Naive thymus-derived CD8-positive, alpha-beta T cell (primary cell): Measurements from ENCODE around the gene EHD4. TPM values are rescaled to one million over a fixed set of nuclear protein-coding genes. Genes with fewer than 3 reads are reported as not detected.
A peak's percentile ranks its signal among the peaks of the same experiment; 100 is the strongest.

Source experiments
- ATAC-seq, 2 donors: fragments of 150-1000 bp; cut with Tn5 transposase in 1 of 2; sonication (Bioruptor Pico), chemical (Tn5 transposase) in 1 of 2; 1 replicate in 1 of 2; 2 replicates in 1 of 2; pipeline ENCODE4 v1.10.0; 2021; ENCODE audit warnings: mild to moderate bottlenecking in 2 of 2, moderate library complexity in 2 of 2
- POLR2A ChIA-PET: fragments of 350-600 bp; sonication (Branson Sonifier 250); formaldehyde crosslinking; loops from one replicate; lab custom pipeline; 2021; ENCODE audit warnings: antibody characterized with exemption; lab: Charles Lee
- DNase-seq, 10 donors: peaks; one replicate each; pipeline versions ENCODE4 v3.0.0 to v3.0.0-alpha.2; 2020 to 2022
- H3K27ac Mint-ChIP-seq, 10 donors: one replicate each; pipeline ENCODE4 v1.8.0; 2020 to 2022; ENCODE audit warnings: mild to moderate bottlenecking in 10 of 10, mixed read lengths in 10 of 10, moderate library complexity in 4 of 10, inconsistent platforms in 1 of 10
- H3K27me3 Mint-ChIP-seq, 5 donors: one replicate each; pipeline ENCODE4 v1.8.0; 2021 to 2022; ENCODE audit warnings: mixed read lengths in 5 of 5
- H3K36me3 Mint-ChIP-seq, 3 donors: one replicate each; pipeline ENCODE4 v1.8.0; 2020 to 2022; ENCODE audit warnings: mixed read lengths in 3 of 3, mild to moderate bottlenecking in 2 of 3, inconsistent platforms in 1 of 3
- H3K4me1 Mint-ChIP-seq, 4 donors: one replicate each; pipeline ENCODE4 v1.8.0; 2021 to 2022; ENCODE audit warnings: mixed read lengths in 4 of 4
- H3K4me3 Mint-ChIP-seq, 10 donors: one replicate each; pipeline ENCODE4 v1.8.0; 2020 to 2022; ENCODE audit warnings: mild to moderate bottlenecking in 10 of 10, mixed read lengths in 10 of 10, moderate library complexity in 6 of 10, inconsistent platforms in 1 of 10
- H3K9me3 Mint-ChIP-seq, 9 donors: one replicate each; pipeline ENCODE4 v1.8.0; 2020 to 2022; ENCODE audit warnings: mixed read lengths in 9 of 9, mild to moderate bottlenecking in 3 of 9, inconsistent platforms in 1 of 9, moderate library complexity in 1 of 9
- polyA plus RNA-seq, 3 donors: library from polyadenylated mRNA; unstranded; fragments of 300-500 nt; fragmentation: Illumina TruSeq; gene quantifications; one replicate each; pipeline ENCODE4 v1.2.3, GENCODE V29; 2021
- total RNA-seq, 8 experiments: library from RNA in 2 of 8; stranded (reverse) in 2 of 8; gene quantifications; one replicate each; pipeline ENCODE4 v1.2.3 and lab custom pipeline; 2021 to 2026

EHD4 gene
- total and polyA plus RNA-seq, 5 experiments from 2014 or later, result 5.2 to 10.4 (median 7.6) TPM

- Mint-ChIP-seq H3K36me3 (no peaks in the 10 kb centered on the region), H3K4me1 (peaks cover 4 to 14% (median 11%) of the 10 kb centered on the region in 4 donors), H3K4me3 (no peak overlapping the region), H3K27me3 (no peaks in the 10 kb centered on the region), H3K9me3 (no peaks in the 10 kb centered on the region), H3K27ac (peak overlapping the region in 3 of 10 donors; percentile 51 to 77 (median 68))
- ATAC-seq, result no peak
- no peak for DNase-seq
- POLR2A ChIA-PET, result interaction anchor here (1.5 to 1.7 kb wide), 2 partner anchors 20 to 21 kb away, joined by 4 to 6 read pairs; no protein-coding TSS in a partner anchor
These were observed 98.6 kb downstream of the EHD4 start for GRCh38 chr15:41873711-41874110.

GRCh38 chr15:41872166-41872747 is 100.1 kb downstream of the EHD4 start:
- POLR2A ChIA-PET, result no interaction called here
- Mint-ChIP-seq H3K27me3 (no peaks in the 10 kb centered on the region), H3K27ac (peak overlapping the region in 6 of 10 donors; percentile 9 to 78 (median 53)), H3K36me3 (no peaks in the 10 kb centered on the region), H3K4me1 (peaks cover 4 to 14% (median 13%) of the 10 kb centered on the region in 4 donors), H3K4me3 (no peak overlapping the region), H3K9me3 (no peaks in the 10 kb centered on the region)
- ATAC-seq (no peak), DNase-seq (no peak)

GRCh38 chr15:41871175-41871905 is 101.0 kb downstream of the EHD4 start:
- peaks cover 4 to 15% (median 13%) of the 10 kb centered on the region in 4 donors for H3K4me1 Mint-ChIP-seq
- ATAC-seq, result no peak
- peak overlapping the region in 9 of 10 donors; percentile 11 to 96 (median 87) for H3K27ac Mint-ChIP-seq
- H3K4me3 Mint-ChIP-seq, result no peak overlapping the region
- H3K27me3 Mint-ChIP-seq, result no peaks in the 10 kb centered on the region
- no peaks in the 10 kb centered on the region for H3K9me3 Mint-ChIP-seq
- POLR2A ChIA-PET, result interaction anchor here (1.1 to 1.6 kb wide), 3 partner anchors 10 to 33 kb away, joined by 3 to 4 read pairs (median 3); no protein-coding TSS in a partner anchor
- no peak for DNase-seq
- H3K36me3 Mint-ChIP-seq, result no peaks in the 10 kb centered on the region

GRCh38 chr15:41870689-41871081 is 101.7 kb downstream of the EHD4 start:
- Mint-ChIP-seq H3K27ac (peak overlapping the region; percentile 11 to 96 (median 91)), H3K9me3 (no peaks in the 10 kb centered on the region), H3K4me3 (peak overlapping the region in 6 of 10 donors; percentile 1 to 29 (median 12)), H3K27me3 (no peaks in the 10 kb centered on the region), H3K4me1 (peaks cover 4 to 14% (median 12%) of the 10 kb centered on the region in 4 donors), H3K36me3 (no peaks in the 10 kb centered on the region)
- POLR2A ChIA-PET, result interaction anchor here (1.1 to 1.6 kb wide), 3 partner anchors 9 to 34 kb away, joined by 3 to 4 read pairs (median 3); no protein-coding TSS in a partner anchor
- ATAC-seq, result peak; percentile 97 to 98
- peak in 8 of 10 donors; percentile 19 to 75 (median 45) for DNase-seq

GRCh38 chr15:41869770-41870688 is 102.3 kb downstream of the EHD4 start:
- POLR2A ChIA-PET, result interaction anchor here (1.1 to 1.6 kb wide), 3 partner anchors 8 to 35 kb away, joined by 3 to 4 read pairs (median 3); no protein-coding TSS in a partner anchor
- DNase-seq (no peak), ATAC-seq (no peak)
- no peaks in the 10 kb centered on the region for H3K27me3 Mint-ChIP-seq
- peak overlapping the region; percentile 11 to 96 (median 91) for H3K27ac Mint-ChIP-seq
- no peaks in the 10 kb centered on the region for H3K9me3 Mint-ChIP-seq
- no peaks in the 10 kb centered on the region for H3K36me3 Mint-ChIP-seq
- H3K4me3 Mint-ChIP-seq, result peak overlapping the region in 6 of 10 donors; percentile 1 to 29 (median 12)
- H3K4me1 Mint-ChIP-seq, result peaks cover 4 to 14% (median 12%) of the 10 kb centered on the region in 4 donors

GRCh38 chr15:41868321-41868720 is 104.0 kb downstream of the EHD4 start:
- Mint-ChIP-seq H3K9me3 (no peaks in the 10 kb centered on the region), H3K4me1 (peaks cover 4 to 14% (median 11%) of the 10 kb centered on the region in 4 donors), H3K27me3 (no peaks in the 10 kb centered on the region), H3K27ac (peak overlapping the region in 1 of 10 donors; percentile 85), H3K4me3 (no peak overlapping the region), H3K36me3 (no peaks in the 10 kb centered on the region)
- DNase-seq (no peak), ATAC-seq (no peak)
- POLR2A ChIA-PET, result no interaction called here

- H3K27me3 Mint-ChIP-seq, result no peaks in the 10 kb centered on the region
These were observed 105.3 kb downstream of the EHD4 start for GRCh38 chr15:41866872-41867579.

GRCh38 chr15:41866263-41866703 is 106.1 kb downstream of the EHD4 start:
- Mint-ChIP-seq H3K36me3 (no peaks in the 10 kb centered on the region), H3K27me3 (no peaks in the 10 kb centered on the region), H3K4me3 (no peak overlapping the region), H3K9me3 (no peaks in the 10 kb centered on the region), H3K27ac (no peak overlapping the region), H3K4me1 (peaks cover 4 to 16% (median 13%) of the 10 kb centered on the region in 4 donors)
- ATAC-seq, result no peak
- no peak for DNase-seq
- POLR2A ChIA-PET, result no interaction called here

More at GRCh38 chr15:41866872-41867579, 105.3 kb downstream of the EHD4 start:
- no peak overlapping the region for H3K4me3 Mint-ChIP-seq
- no peaks in the 10 kb centered on the region for H3K36me3 Mint-ChIP-seq
- H3K9me3 Mint-ChIP-seq, result no peaks in the 10 kb centered on the region
- POLR2A ChIA-PET, result no interaction called here
- DNase-seq, result no peak
- peak overlapping the region in 3 of 10 donors; percentile 34 to 76 (median 59) for H3K27ac Mint-ChIP-seq
- H3K4me1 Mint-ChIP-seq, result peaks cover 4 to 19% (median 13%) of the 10 kb centered on the region in 4 donors
- no peak for ATAC-seq

- H3K27ac Mint-ChIP-seq, result no peak overlapping the region
- H3K36me3 Mint-ChIP-seq, result no peaks in the 10 kb centered on the region
- peaks cover 2 to 13% (median 10%) of the 10 kb centered on the region in 4 donors for H3K4me1 Mint-ChIP-seq
- no peaks in the 10 kb centered on the region for H3K9me3 Mint-ChIP-seq
- H3K27me3 Mint-ChIP-seq, result no peaks in the 10 kb centered on the region
- no peak overlapping the region for H3K4me3 Mint-ChIP-seq
- DNase-seq (no peak), ATAC-seq (no peak)
- POLR2A ChIA-PET, result no interaction called here
These were observed 106.8 kb downstream of the EHD4 start for GRCh38 chr15:41865490-41866055.

- H3K4me1 Mint-ChIP-seq, result peaks cover 5 to 17% (median 9%) of the 10 kb centered on the region in 4 donors
- DNase-seq (peak in 1 of 10 donors; percentile 19), ATAC-seq (no peak)
- no peaks in the 10 kb centered on the region for H3K36me3 Mint-ChIP-seq
- no peak overlapping the region for H3K4me3 Mint-ChIP-seq
- H3K27me3 Mint-ChIP-seq, result no peaks in the 10 kb centered on the region
- peak overlapping the region in 3 of 10 donors; percentile 52 to 80 (median 69) for H3K27ac Mint-ChIP-seq
- POLR2A ChIA-PET, result interaction anchor here (1.2 to 1.5 kb wide), 4 partner anchors 8 to 30 kb away, joined by 3 read pairs; no protein-coding TSS in a partner anchor
- H3K9me3 Mint-ChIP-seq, result no peaks in the 10 kb centered on the region
These were observed 109.7 kb downstream of the EHD4 start for GRCh38 chr15:41862515-41863116.
